ENCODE results near the gene KLK3. TPM values are rescaled to one million over a fixed set of nuclear protein-coding genes. Genes with fewer than 3 reads are reported as not detected.

KLK3 gene
- total and polyA plus RNA-seq, 2 of the 13 experiments (the other 11 are each of a cell fraction or from before 2014, with no cell fraction given), result not detected

DNA sequence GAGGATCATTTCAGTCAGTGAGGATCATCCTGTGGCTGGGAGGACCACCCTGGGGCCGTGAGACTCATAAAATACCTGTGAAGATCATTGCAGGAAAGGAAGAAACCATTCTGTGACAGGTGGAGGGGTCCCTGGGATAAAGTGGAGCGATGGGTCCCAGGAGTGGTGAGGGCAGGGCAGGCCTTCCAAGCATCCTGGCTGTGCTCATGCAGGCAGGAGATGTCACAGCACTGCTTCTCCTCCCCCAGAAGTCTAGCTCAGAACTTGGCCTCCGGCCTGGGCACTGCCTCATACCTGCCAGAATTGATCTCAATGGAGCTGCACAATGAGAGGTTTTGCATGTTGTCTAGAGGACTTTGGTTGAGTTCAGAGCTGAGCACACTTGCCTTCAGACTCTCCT, 42.2 kb upstream of the KLK3 start:
- Histone ChIP-seq H3K9me3 (ENCODE audit: low read length) (no peaks in the 10 kb centered on the region), H3K4me2 (ENCODE audit: low read depth, low read length) (no peak overlapping the region), H3K79me2 (ENCODE audit: insufficient read depth, low read length) (no peaks in the 10 kb centered on the region), H2AFZ (ENCODE audit: low read length) (no peak overlapping the region), H3K4me1 (ENCODE audit: insufficient read depth, low read length) (no peaks in the 10 kb centered on the region), H3K27ac (ENCODE audit: extremely low read length, insufficient read depth, low read length) (no peak overlapping the region), H3K9ac (ENCODE audit: insufficient read depth, low read depth, low read length) (no peak overlapping the region), H3K36me3 (replicated peaks in 1 of 2; ENCODE audit: control insufficient read depth in 1 of 2, insufficient read depth in 2 of 2, low read length in 2 of 2) (no peaks in the 10 kb centered on the region), H4K20me1 (ENCODE audit: insufficient read depth, low read length) (no peaks in the 10 kb centered on the region), H3K4me3 (replicated peaks in 1 of 3; ENCODE audit: insufficient read depth in 1 of 3, low read depth in 2 of 3, low read length in 3 of 3) (no peak overlapping the region), H3K27me3 (ENCODE audit: control insufficient read depth in 1 of 2, insufficient read depth in 2 of 2, low read length in 2 of 2) (peaks cover 0 to 4% of the 10 kb centered on the region in 2 experiments; a peak in 2 of 5 replicates)
- BruUV-seq (replicated peaks), result no TSS peak
- ATAC-seq (no peak; the same call in 2 of the 3 replicates), DNase-seq (ENCODE audit: low spot score) (no peak), FAIRE-seq (no peak)
- CTCF ChIA-PET (ENCODE audit: low intra/inter-chr PET ratio, low total read pairs), result no interaction called here
- 0% methylated on average over 2 of the region's 3 CpGs for WGBS (ENCODE audit: low lambda C conversion rate)
- intact Hi-C loops (cut with micrococcal nuclease; ENCODE audit: unreplicated experiment), result no loop called here
- POLR2A ChIA-PET, result interaction anchor here (0.6 kb wide), 1 partner anchor 12 kb away, joined by 3 read pairs; no protein-coding TSS in a partner anchor
- TF ChIP-seq MBD4 (IDR thresholded peaks at IDR 0.05; ENCODE audit: borderline replicate concordance, low read length) (no peak), ZSCAN12 (CRISPR knock-in tag; IDR thresholded peaks at IDR 0.05) (no peak), MAF1 (CRISPR knock-in tag; IDR thresholded peaks at IDR 0.05; ENCODE audit: borderline replicate concordance) (no peak), ESRRA (CRISPR knock-in tag; IDR thresholded peaks at IDR 0.05; ENCODE audit: low read depth) (no peak)
- in situ Hi-C loops (cut with HindIII; ENCODE audit: extremely low pct_ligation_motif_present, low pct_unique_long_range_greater_than_20kb), result no loop called here

DNA sequence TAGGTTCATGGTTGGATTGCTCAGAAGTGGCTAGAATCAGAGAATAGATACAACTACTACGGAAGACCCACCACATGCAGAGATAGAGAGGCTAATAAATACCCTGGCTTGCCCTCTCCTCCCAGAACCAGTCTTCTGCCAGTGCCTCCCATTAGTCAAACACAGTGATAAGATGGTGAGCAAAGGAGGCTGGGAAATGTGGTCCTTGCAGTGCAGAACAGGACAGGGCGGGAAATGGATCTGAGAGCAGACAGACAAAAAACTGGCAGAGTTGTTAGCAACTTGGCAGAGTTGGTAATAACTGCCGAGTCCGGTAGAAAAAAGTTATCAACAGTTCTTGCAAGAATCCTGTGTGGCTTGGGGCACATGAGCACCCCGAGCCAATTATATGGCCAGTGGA, 39.8 kb upstream of the KLK3 start:
- no peak overlapping the region for H3K27ac ChIP-seq (ENCODE audit: extremely low read length, insufficient read depth, low read length)
- in situ Hi-C loops (cut with HindIII; ENCODE audit: extremely low pct_ligation_motif_present, low pct_unique_long_range_greater_than_20kb), result no loop called here
- H2AFZ ChIP-seq (ENCODE audit: low read length), result no peak overlapping the region
- 36% methylated on average over 5 of the region's 5 CpGs for WGBS (ENCODE audit: low lambda C conversion rate)
- no peaks in the 10 kb centered on the region for H3K36me3 ChIP-seq (replicated peaks in 1 of 2; ENCODE audit: control insufficient read depth in 1 of 2, insufficient read depth in 2 of 2, low read length in 2 of 2)
- H3K4me2 ChIP-seq (ENCODE audit: low read depth, low read length), result no peak overlapping the region
- H3K9ac ChIP-seq (ENCODE audit: insufficient read depth, low read depth, low read length), result no peak overlapping the region
- POLR2A ChIA-PET, result no interaction called here
- no TSS peak for BruUV-seq (replicated peaks)
- ATAC-seq (no peak), DNase-seq (ENCODE audit: low spot score) (no peak), FAIRE-seq (no peak)
- intact Hi-C loops (cut with micrococcal nuclease; ENCODE audit: unreplicated experiment), result no loop called here
- no peaks in the 10 kb centered on the region for H3K9me3 ChIP-seq (ENCODE audit: low read length)
- H4K20me1 ChIP-seq (ENCODE audit: insufficient read depth, low read length), result no peaks in the 10 kb centered on the region
- H3K79me2 ChIP-seq (ENCODE audit: insufficient read depth, low read length), result no peaks in the 10 kb centered on the region
- CTCF ChIA-PET (ENCODE audit: low intra/inter-chr PET ratio, low total read pairs), result no interaction called here
- no peak overlapping the region for H3K4me3 ChIP-seq (replicated peaks in 1 of 3; ENCODE audit: insufficient read depth in 1 of 3, low read depth in 2 of 3, low read length in 3 of 3)
- H3K27me3 ChIP-seq (ENCODE audit: control insufficient read depth in 1 of 2, insufficient read depth in 2 of 2, low read length in 2 of 2), result peaks cover 2 to 19% of the 10 kb centered on the region in 2 experiments; a peak in 4 of 5 replicates
- no peaks in the 10 kb centered on the region for H3K4me1 ChIP-seq (ENCODE audit: insufficient read depth, low read length)
- TF ChIP-seq FOSL1 (CRISPR knock-in tag; IDR thresholded peaks at IDR 0.05; ENCODE audit: borderline replicate concordance), result no peak
- TF ChIP-seq, protein P1, sequence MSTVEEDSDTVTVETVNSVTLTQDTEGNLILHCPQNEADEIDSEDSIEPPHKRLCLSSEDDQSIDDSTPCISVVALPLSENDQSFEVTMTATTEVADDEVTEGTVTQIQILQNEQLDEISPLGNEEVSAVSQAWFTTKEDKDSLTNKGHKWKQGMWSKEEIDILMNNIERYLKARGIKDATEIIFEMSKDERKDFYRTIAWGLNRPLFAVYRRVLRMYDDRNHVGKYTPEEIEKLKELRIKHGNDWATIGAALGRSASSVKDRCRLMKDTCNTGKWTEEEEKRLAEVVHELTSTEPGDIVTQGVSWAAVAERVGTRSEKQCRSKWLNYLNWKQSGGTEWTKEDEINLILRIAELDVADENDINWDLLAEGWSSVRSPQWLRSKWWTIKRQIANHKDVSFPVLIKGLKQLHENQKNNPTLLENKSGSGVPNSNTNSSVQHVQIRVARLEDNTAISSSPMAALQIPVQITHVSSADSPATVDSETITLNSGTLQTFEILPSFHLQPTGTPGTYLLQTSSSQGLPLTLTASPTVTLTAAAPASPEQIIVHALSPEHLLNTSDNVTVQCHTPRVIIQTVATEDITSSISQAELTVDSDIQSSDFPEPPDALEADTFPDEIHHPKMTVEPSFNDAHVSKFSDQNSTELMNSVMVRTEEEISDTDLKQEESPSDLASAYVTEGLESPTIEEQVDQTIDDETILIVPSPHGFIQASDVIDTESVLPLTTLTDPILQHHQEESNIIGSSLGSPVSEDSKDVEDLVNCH (CRISPR knock-in tag; IDR thresholded peaks at IDR 0.05), result no peak
- TF ChIP-seq PRMT3 (CRISPR knock-in tag; IDR thresholded peaks at IDR 0.05; ENCODE audit: borderline replicate concordance, low read depth), result no peak
- TF ChIP-seq, protein P2, sequence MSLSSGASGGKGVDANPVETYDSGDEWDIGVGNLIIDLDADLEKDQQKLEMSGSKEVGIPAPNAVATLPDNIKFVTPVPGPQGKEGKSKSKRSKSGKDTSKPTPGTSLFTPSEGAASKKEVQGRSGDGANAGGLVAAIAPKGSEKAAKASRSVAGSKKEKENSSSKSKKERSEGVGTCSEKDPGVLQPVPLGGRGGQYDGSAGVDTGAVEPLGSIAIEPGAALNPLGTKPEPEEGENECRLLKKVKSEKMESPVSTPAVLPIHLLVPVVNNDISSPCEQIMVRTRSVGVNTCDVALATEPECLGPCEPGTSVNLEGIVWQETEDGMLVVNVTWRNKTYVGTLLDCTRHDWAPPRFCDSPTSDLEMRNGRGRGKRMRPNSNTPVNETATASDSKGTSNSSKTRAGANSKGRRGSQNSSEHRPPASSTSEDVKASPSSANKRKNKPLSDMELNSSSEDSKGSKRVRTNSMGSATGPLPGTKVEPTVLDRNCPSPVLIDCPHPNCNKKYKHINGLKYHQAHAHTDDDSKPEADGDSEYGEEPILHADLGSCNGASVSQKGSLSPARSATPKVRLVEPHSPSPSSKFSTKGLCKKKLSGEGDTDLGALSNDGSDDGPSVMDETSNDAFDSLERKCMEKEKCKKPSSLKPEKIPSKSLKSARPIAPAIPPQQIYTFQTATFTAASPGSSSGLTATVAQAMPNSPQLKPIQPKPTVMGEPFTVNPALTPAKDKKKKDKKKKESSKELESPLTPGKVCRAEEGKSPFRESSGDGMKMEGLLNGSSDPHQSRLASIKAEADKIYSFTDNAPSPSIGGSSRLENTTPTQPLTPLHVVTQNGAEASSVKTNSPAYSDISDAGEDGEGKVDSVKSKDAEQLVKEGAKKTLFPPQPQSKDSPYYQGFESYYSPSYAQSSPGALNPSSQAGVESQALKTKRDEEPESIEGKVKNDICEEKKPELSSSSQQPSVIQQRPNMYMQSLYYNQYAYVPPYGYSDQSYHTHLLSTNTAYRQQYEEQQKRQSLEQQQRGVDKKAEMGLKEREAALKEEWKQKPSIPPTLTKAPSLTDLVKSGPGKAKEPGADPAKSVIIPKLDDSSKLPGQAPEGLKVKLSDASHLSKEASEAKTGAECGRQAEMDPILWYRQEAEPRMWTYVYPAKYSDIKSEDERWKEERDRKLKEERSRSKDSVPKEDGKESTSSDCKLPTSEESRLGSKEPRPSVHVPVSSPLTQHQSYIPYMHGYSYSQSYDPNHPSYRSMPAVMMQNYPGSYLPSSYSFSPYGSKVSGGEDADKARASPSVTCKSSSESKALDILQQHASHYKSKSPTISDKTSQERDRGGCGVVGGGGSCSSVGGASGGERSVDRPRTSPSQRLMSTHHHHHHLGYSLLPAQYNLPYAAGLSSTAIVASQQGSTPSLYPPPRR (CRISPR knock-in tag; IDR thresholded peaks at IDR 0.05; ENCODE audit: borderline replicate concordance), result no peak
- TF ChIP-seq ZNF274 (CRISPR knock-in tag; IDR thresholded peaks at IDR 0.05), result no peak
- TF ChIP-seq, protein P3, sequence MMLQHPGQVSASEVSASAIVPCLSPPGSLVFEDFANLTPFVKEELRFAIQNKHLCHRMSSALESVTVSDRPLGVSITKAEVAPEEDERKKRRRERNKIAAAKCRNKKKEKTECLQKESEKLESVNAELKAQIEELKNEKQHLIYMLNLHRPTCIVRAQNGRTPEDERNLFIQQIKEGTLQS (CRISPR knock-in tag; IDR thresholded peaks at IDR 0.05), result no peak
- TF ChIP-seq NKX3-1 (CRISPR knock-in tag; IDR thresholded peaks at IDR 0.05), result no peak
- no peak for TF ChIP-seq CHD2 (IDR thresholded peaks at IDR 0.05; ENCODE audit: low read depth, low read length)

Data from HepG2 (cell line).